ENCODE measurements around the gene SPTLC3.
A peak's percentile ranks its signal among the peaks of the same experiment; 100 is the strongest.

Gene SPTLC3

GRCh38 chr20:13186043-13186774 lies 177.4 kb downstream of the SPTLC3 start:
- DNase-seq (ENCODE audit: low spot score), result no peak

- DNase-seq (ENCODE audit: low spot score), result no peak
Observed at GRCh38 chr20:13187899-13188298, 179.1 kb downstream of the SPTLC3 start.

- peak; percentile 38 for DNase-seq (ENCODE audit: low spot score)
Observed at GRCh38 chr20:13199279-13199678, 190.5 kb downstream of the SPTLC3 start.

GRCh38 chr20:13200767-13201500 lies 192.2 kb downstream of the SPTLC3 start:
- DNase-seq (ENCODE audit: low spot score), result peak; percentile 32

GRCh38 chr20:13202565-13202964 lies 193.8 kb downstream of the SPTLC3 start:
- no peak for DNase-seq (ENCODE audit: low spot score)

GRCh38 chr20:13205425-13205824 lies 196.7 kb downstream of the SPTLC3 start:
- DNase-seq (ENCODE audit: low spot score), result no peak

- DNase-seq (ENCODE audit: low spot score), result no peak
Observed at GRCh38 chr20:13205848-13206434, 197.2 kb downstream of the SPTLC3 start.

GRCh38 chr20:13207016-13207415 lies 198.2 kb downstream of the SPTLC3 start:
- no peak for DNase-seq (ENCODE audit: low spot score)

GRCh38 chr20:13211956-13212618 lies 203.3 kb downstream of the SPTLC3 start:
- no peak for DNase-seq (ENCODE audit: low spot score)

- no peak for DNase-seq (ENCODE audit: low spot score)
Observed at GRCh38 chr20:13212750-13213149, 204.0 kb downstream of the SPTLC3 start.

- no peak for DNase-seq (ENCODE audit: low spot score)
Observed at GRCh38 chr20:13213335-13213734, 204.6 kb downstream of the SPTLC3 start.

- DNase-seq (ENCODE audit: low spot score), result no peak
Observed at GRCh38 chr20:13216533-13216932, 207.8 kb downstream of the SPTLC3 start.
